HepG2 (cell line): ENCODE data around the gene MAPK8IP3. TPM values are rescaled to one million over a fixed set of nuclear protein-coding genes. Genes with fewer than 3 reads are reported as not detected.

Experiments
- ATAC-seq: fragments of 200-7000 bp; cut with Tn5 transposase; 3 replicates; pipeline ENCODE4 v1.9.1; 2020; ENCODE audit warnings: mild to moderate bottlenecking, moderate library complexity
- BruUV-seq: library from RNA; stranded (reverse); fragments of 400-500 nt; replicated peaks from 2 replicates; lab custom pipeline; 2021; lab: Mats Ljungman, UMichigan
- CTCF ChIA-PET: fragments of 300-600 bp; formaldehyde crosslinking; extraction: SDS; loops from one replicate; lab custom pipeline; 2021; ENCODE audit warnings: low total read pairs, inconsistent platforms, low intra/inter-chr PET ratio; lab: Yijun Ruan, JAX
- POLR2A ChIA-PET: fragments of 350-600 bp; sonication (Branson Sonifier 250); formaldehyde crosslinking; loops from one replicate; lab custom pipeline; 2020; ENCODE audit warnings: antibody characterized with exemption, inconsistent platforms; lab: Yijun Ruan, JAX
- DNase-seq: peaks from one replicate; pipeline ENCODE4 v3.0.0-alpha.2; 2015; ENCODE audit warnings: low spot score
- FAIRE-seq: peaks from 3 replicates; lab custom pipeline; 2011; peaks lifted over from hg19 to GRCh38; lab: Jason Lieb, UNC
- H2AFZ ChIP-seq: one replicate; pipeline ENCODE4 v1.6.1; 2011; ENCODE audit warnings: low read length, inconsistent platforms
- H3K27ac ChIP-seq: fragments of 300-600 bp; 3 replicates; pipeline ENCODE4 v1.8.0; 2011; ENCODE audit warnings: mixed run types, mild to moderate bottlenecking, mixed read lengths, low read length, inconsistent platforms; ENCODE audit not compliant: insufficient read depth; ENCODE audit errors: extremely low read length
- H3K27me3 ChIP-seq, 2 experiments: fragments of 200-600 bp in 1 of 2; 2 replicates in 1 of 2; 3 replicates in 1 of 2; pipeline versions ENCODE4 v1.6.0 to v1.8.0; 2011; ENCODE audit warnings: low read length in 2 of 2, mild to moderate bottlenecking in 2 of 2, moderate library complexity in 2 of 2, inconsistent platforms in 1 of 2; ENCODE audit not compliant: insufficient read depth in 2 of 2, control insufficient read depth in 1 of 2
- H3K36me3 ChIP-seq, 2 experiments: fragments of 200-600 bp in 1 of 2; replicated peaks in 1 of 2; 2 replicates in 1 of 2; 3 replicates in 1 of 2; pipeline versions ENCODE4 v1.5.1 to v1.8.0; 2011; ENCODE audit warnings: low read length in 2 of 2, inconsistent platforms in 1 of 2; ENCODE audit not compliant: insufficient read depth in 2 of 2, control insufficient read depth in 1 of 2
- H3K4me1 ChIP-seq: 2 replicates; pipeline ENCODE4 v1.5.1; 2012; ENCODE audit warnings: low read length, inconsistent platforms; ENCODE audit not compliant: insufficient read depth
- H3K4me2 ChIP-seq: 2 replicates; pipeline ENCODE4 v1.6.0; 2011; ENCODE audit warnings: low read depth, low read length, inconsistent platforms
- H3K4me3 ChIP-seq, 3 experiments: fragments of 200-600 bp in 1 of 3; sonication (generic), shearing (Covaris generic) in 1 of 3; replicated peaks in 1 of 3; 2 replicates each; pipeline ENCODE4 v1.5.1; 2011 to 2016; ENCODE audit warnings: low read length in 3 of 3, inconsistent platforms in 2 of 3, low read depth in 2 of 3, mild to moderate bottlenecking in 2 of 3, control low read depth in 1 of 3, mixed read lengths in 1 of 3; ENCODE audit not compliant: insufficient read depth in 1 of 3
- H3K79me2 ChIP-seq: one replicate; pipeline ENCODE4 v1.6.1; 2011; ENCODE audit warnings: low read length, inconsistent platforms; ENCODE audit not compliant: insufficient read depth
- H3K9ac ChIP-seq: 2 replicates; pipeline ENCODE4 v1.6.0; 2011; ENCODE audit warnings: mild to moderate bottlenecking, low read depth, low read length, inconsistent platforms; ENCODE audit not compliant: insufficient read depth
- H3K9me3 ChIP-seq: 2 replicates; pipeline ENCODE4 v1.5.1; 2012; ENCODE audit warnings: mild to moderate bottlenecking, low read length
- H4K20me1 ChIP-seq: 2 replicates; pipeline ENCODE4 v1.6.0; 2011; ENCODE audit warnings: inconsistent platforms, mild to moderate bottlenecking, low read length, moderate library complexity; ENCODE audit not compliant: insufficient read depth
- CC2D1A ChIP-seq: sonication (generic); formaldehyde crosslinking; IDR thresholded peaks from 2 replicates; pipeline ENCODE4 v1.8.1; 2023; ENCODE audit warnings: mild to moderate bottlenecking, missing genetic modification reagents
- HMGXB4 ChIP-seq, 2 experiments: sonication (generic) in 1 of 2; formaldehyde crosslinking in 1 of 2; IDR thresholded peaks; 2 replicates each; pipeline versions ENCODE4 v1.4.0 to v1.6.1; 2018 to 2020; ENCODE audit warnings: missing genetic modification reagents in 2 of 2, borderline replicate concordance in 1 of 2, low read depth in 1 of 2, mild to moderate bottlenecking in 1 of 2, missing biosample characterization in 1 of 2
- MIER2 ChIP-seq: IDR thresholded peaks from 2 replicates; pipeline ENCODE4 v1.6.1; 2016; ENCODE audit warnings: missing biosample characterization, missing genetic modification reagents
- SRSF9 ChIP-seq: fragments of 200-400 bp; formaldehyde crosslinking; IDR thresholded peaks from 2 replicates; pipeline ENCODE4 v1.6.1; 2018; ENCODE audit warnings: borderline replicate concordance, mild to moderate bottlenecking, low read depth, low read length; ENCODE audit not compliant: insufficient read depth, poor library complexity, severe bottlenecking
- ZBTB42 ChIP-seq: sonication (generic); formaldehyde crosslinking; IDR thresholded peaks from 2 replicates; pipeline ENCODE4 v1.5.0; 2020; ENCODE audit warnings: mild to moderate bottlenecking, missing genetic modification reagents
- ZFP36L2 ChIP-seq: sonication (generic); formaldehyde crosslinking; IDR thresholded peaks from 2 replicates; pipeline ENCODE4 v1.4.0; 2020; ENCODE audit warnings: missing genetic modification reagents
- ZNF512 ChIP-seq: sonication (generic); formaldehyde crosslinking; IDR thresholded peaks from 2 replicates; pipeline ENCODE4 v1.4.0; 2020; ENCODE audit warnings: mild to moderate bottlenecking, missing genetic modification reagents
- ZNF562 ChIP-seq: sonication (generic); formaldehyde crosslinking; IDR thresholded peaks from 2 replicates; pipeline ENCODE4 v1.8.0; 2022; ENCODE audit warnings: missing genetic modification reagents, borderline replicate concordance
- ZNF614 ChIP-seq: IDR thresholded peaks from 2 replicates; pipeline ENCODE4 v1.6.1; 2018; ENCODE audit warnings: missing biosample characterization, missing genetic modification reagents, inconsistent platforms, borderline replicate concordance
- ZNF850 ChIP-seq: sonication (generic); formaldehyde crosslinking; conservative IDR thresholded peaks from 2 replicates; pipeline ENCODE4 v1.9.0; 2021; ENCODE audit warnings: mild to moderate bottlenecking, missing genetic modification reagents
- ZSCAN31 ChIP-seq: sonication (generic); formaldehyde crosslinking; IDR thresholded peaks from 2 replicates; pipeline ENCODE4 v1.5.0; 2020; ENCODE audit warnings: low read depth, mild to moderate bottlenecking, missing genetic modification reagents
- WGBS: methylation state at CpG from one replicate; pipeline ENCODE4 v1.1.6; 2017; ENCODE audit warnings: low lambda C conversion rate; 5-methylcytosine and 5-hydroxymethylcytosine counted together
- in situ Hi-C: cut with HindIII; loops from 2 replicates; pipeline ENCODE4 v1.10.0; 2017; ENCODE audit warnings: low pct_unique_long_range_greater_than_20kb; ENCODE audit not compliant: extremely low pct_ligation_motif_present
- intact Hi-C: fragments of 100-400 bp; cut with micrococcal nuclease; formaldehyde crosslinking; loops from one replicate; pipeline ENCODE4 v1.10.0; 2022; ENCODE audit not compliant: unreplicated experiment
- polyA plus RNA-seq, 8 experiments: library from polyadenylated mRNA; depleted of rRNA in 3 of 8; stranded (reverse) in 7 of 8; unstranded in 1 of 8; fragments of >200 nt; fragmentation: Illumina TruSeq in 4 of 8; extraction: Trizol in 4 of 8; gene quantifications; 2 replicates each; pipeline versions ENCODE4 v1.2.1 to v1.2.3, GENCODE V29; 2011 to 2016; ENCODE audit warnings: low read depth in 4 of 8, missing spikeins in 1 of 8, mixed read lengths in 1 of 8; ENCODE audit not compliant: insufficient read depth in 1 of 8
- total RNA-seq, 5 experiments: library from RNA; depleted of rRNA; stranded (reverse); fragments of >200 nt; fragmentation: Illumina TruSeq; extraction: Trizol; gene quantifications; 2 replicates each; pipeline ENCODE4 v1.2.3, GENCODE V29; 2016; ENCODE audit warnings: low read depth in 1 of 5

MAPK8IP3 gene
- total and polyA plus RNA-seq, 2 of the 13 experiments (the other 11 are each of a cell fraction or from before 2014, with no cell fraction given): 25.1 to 41.7 TPM

- TF ChIP-seq CC2D1A (CRISPR knock-in tag): no peak
- TF ChIP-seq MIER2 (CRISPR knock-in tag): no peak
- TF ChIP-seq ZNF850 (CRISPR knock-in tag): no peak
- TF ChIP-seq SRSF9: no peak
- no peak for TF ChIP-seq ZNF512 (CRISPR knock-in tag)
- no peak for TF ChIP-seq ZSCAN31 (CRISPR knock-in tag)
- TF ChIP-seq ZBTB42 (CRISPR knock-in tag): no peak
- no peak for TF ChIP-seq ZNF562 (CRISPR knock-in tag)
- no peak for TF ChIP-seq ZFP36L2 (CRISPR knock-in tag)
- TF ChIP-seq HMGXB4 (CRISPR knock-in tag; IDR thresholded peaks at IDR 0.05; ENCODE audit: borderline replicate concordance in 1 of 2, low read depth in 1 of 2): no peak
- TF ChIP-seq ZNF614 (CRISPR knock-in tag): no peak
- Histone ChIP-seq H3K9me3 (no peaks in the 10 kb centered on the region), H3K36me3 (peaks cover 35 to 94% of the 10 kb centered on the region in 2 experiments), H3K4me2 (no peak overlapping the region), H3K27me3 (no peaks in the 10 kb centered on the region), H4K20me1 (no peaks in the 10 kb centered on the region), H3K9ac (no peak overlapping the region), H3K27ac (no peak overlapping the region), H2AFZ (no peak overlapping the region), H3K4me3 (no peak overlapping the region), H3K4me1 (no peaks in the 10 kb centered on the region), H3K79me2 (no peaks in the 10 kb centered on the region)
- ChIA-PET POLR2A (no interaction called here), CTCF (no interaction called here)
- intact Hi-C loops (no loop called here), in situ Hi-C loops (no loop called here)
- no peak for FAIRE-seq
- no TSS peak for BruUV-seq
- DNase-seq: no peak
- 88% methylated on average over 11 of the region's 13 CpGs for WGBS
- no peak for ATAC-seq
Measured at GRCh38 chr16:1666316-1666715, 39.7 kb upstream of the MAPK8IP3 start.
